GM23338 (cell line): ENCODE measurements around the gene RICTOR. TPM values are rescaled to one million over a fixed set of nuclear protein-coding genes. Genes with fewer than 3 reads are reported as not detected.

Experiments used
- ATAC-seq: fragments of 200-7000 bp; cut with Tn5 transposase; 3 replicates; pipeline ENCODE4 v1.9.1; 2020
- DNase-seq: peaks from one replicate; pipeline ENCODE4 v3.0.0-alpha.2; 2015; ENCODE audit warnings: low spot score
- H2AFZ ChIP-seq: fragments of 200-600 bp; sonication (generic); 2 replicates; pipeline ENCODE4 v1.8.0; 2016; ENCODE audit warnings: antibody characterized with exemption, mild to moderate bottlenecking, moderate library complexity
- H3F3A ChIP-seq: fragments of 200-600 bp; sonication (generic); replicated peaks from 2 replicates; pipeline ENCODE4 v1.8.0; 2017; ENCODE audit warnings: antibody characterized with exemption, mixed run types, low read depth
- H3K27ac ChIP-seq: fragments of 200-600 bp; sonication (generic); 2 replicates; pipeline ENCODE4 v1.6.1; 2016; ENCODE audit warnings: low read depth
- H3K27me3 ChIP-seq: fragments of 200-600 bp; sonication (generic); 2 replicates; pipeline ENCODE4 v1.8.0; 2016; ENCODE audit warnings: mild to moderate bottlenecking, mixed run types, moderate library complexity; ENCODE audit not compliant: insufficient read depth
- H3K36me3 ChIP-seq: fragments of 200-600 bp; sonication (generic); 2 replicates; pipeline ENCODE4 v1.8.0; 2016; ENCODE audit warnings: mild to moderate bottlenecking; ENCODE audit not compliant: insufficient read depth
- H3K4me1 ChIP-seq: fragments of 200-600 bp; sonication (generic); 2 replicates; pipeline ENCODE4 v1.8.0; 2016; ENCODE audit warnings: mild to moderate bottlenecking, moderate library complexity; ENCODE audit not compliant: insufficient read depth
- H3K4me2 ChIP-seq: fragments of 200-600 bp; sonication (generic); 2 replicates; pipeline ENCODE4 v1.7.1; 2017; ENCODE audit warnings: mixed run types
- H3K4me3 ChIP-seq: fragments of 200-600 bp; sonication (generic); 2 replicates; pipeline ENCODE4 v1.6.1; 2016; ENCODE audit warnings: mixed run types
- H3K79me2 ChIP-seq: fragments of 200-600 bp; sonication (generic); replicated peaks from 2 replicates; pipeline ENCODE4 v1.8.0; 2017; ENCODE audit warnings: mild to moderate bottlenecking; ENCODE audit not compliant: insufficient read depth
- H3K9me2 ChIP-seq: fragments of 200-600 bp; sonication (generic); 2 replicates; pipeline ENCODE4 v1.8.0; 2017; ENCODE audit not compliant: insufficient read depth
- H4K20me1 ChIP-seq: fragments of 200-600 bp; sonication (generic); replicated peaks from 2 replicates; pipeline ENCODE4 v1.8.0; 2017; ENCODE audit warnings: mild to moderate bottlenecking; ENCODE audit not compliant: insufficient read depth
- H3K27ac Mint-ChIP-seq: 2 replicates; pipeline ENCODE4 v1.8.0; 2020; ENCODE audit warnings: inconsistent platforms, mild to moderate bottlenecking, moderate library complexity, mixed read lengths
- H3K27me3 Mint-ChIP-seq: 3 replicates; pipeline ENCODE4 v1.8.0; 2022; ENCODE audit warnings: low read depth, mild to moderate bottlenecking, moderate library complexity, mixed read lengths, inconsistent platforms; ENCODE audit not compliant: insufficient read depth, poor library complexity
- H3K36me3 Mint-ChIP-seq: 3 replicates; pipeline ENCODE4 v1.8.0; 2021; ENCODE audit warnings: low read depth, mild to moderate bottlenecking, inconsistent platforms, moderate library complexity, mixed read lengths
- H3K4me1 Mint-ChIP-seq: 3 replicates; pipeline ENCODE4 v1.8.0; 2020; ENCODE audit warnings: mild to moderate bottlenecking, inconsistent platforms, mixed read lengths
- H3K4me3 Mint-ChIP-seq: 3 replicates; pipeline ENCODE4 v1.8.0; 2021; ENCODE audit warnings: moderate library complexity, mild to moderate bottlenecking, inconsistent platforms, mixed read lengths
- H3K9me3 Mint-ChIP-seq: 3 replicates; pipeline ENCODE4 v1.8.0; 2020; ENCODE audit warnings: moderate library complexity, mild to moderate bottlenecking, inconsistent platforms, mixed read lengths
- CREB1 ChIP-seq: fragments of 250-450 bp; sonication (Bioruptor Pico); IDR thresholded peaks from 2 replicates; pipeline ENCODE4 v1.5.0; 2020; ENCODE audit warnings: low read depth, mild to moderate bottlenecking, moderate library complexity
- ETS1 ChIP-seq: IDR thresholded peaks from 2 replicates; pipeline ENCODE4 v1.6.1; 2016; ENCODE audit warnings: antibody characterized with exemption
- EZH2 ChIP-seq: fragments of 200-600 bp; sonication (generic); IDR thresholded peaks from one replicate; pipeline ENCODE4 v1.8.0; 2017; ENCODE audit warnings: antibody characterized with exemption, mild to moderate bottlenecking, low read depth; ENCODE audit not compliant: unreplicated experiment
- EZH2phosphoT487 ChIP-seq: fragments of 200-600 bp; sonication (generic); IDR thresholded peaks from one replicate; pipeline ENCODE4 v1.8.1; 2018; ENCODE audit warnings: antibody characterized with exemption; ENCODE audit not compliant: unreplicated experiment
- JUNB ChIP-seq: IDR thresholded peaks from one replicate; pipeline ENCODE4 v1.6.1; 2016; ENCODE audit warnings: antibody characterized with exemption; ENCODE audit not compliant: unreplicated experiment
- NANOG ChIP-seq: IDR thresholded peaks from 2 replicates; pipeline ENCODE4 v1.6.1; 2016; ENCODE audit warnings: antibody characterized with exemption, borderline replicate concordance
- POLR2AphosphoS5 ChIP-seq: IDR thresholded peaks from 2 replicates; pipeline ENCODE4 v1.6.1; 2016; ENCODE audit warnings: antibody characterized with exemption, low read depth
- REST ChIP-seq: IDR thresholded peaks from one replicate; pipeline ENCODE4 v1.6.1; 2018; ENCODE audit warnings: antibody characterized with exemption; ENCODE audit not compliant: unreplicated experiment
- STAT1 ChIP-seq: IDR thresholded peaks from one replicate; pipeline ENCODE4 v1.6.1; 2016; ENCODE audit warnings: antibody characterized with exemption; ENCODE audit not compliant: unreplicated experiment
- ZNF114 ChIP-seq: fragments of 250-450 bp; sonication (Bioruptor Pico); IDR thresholded peaks from 2 replicates; pipeline ENCODE4 v1.5.0; 2020; ENCODE audit warnings: mild to moderate bottlenecking, moderate library complexity
- ZNF331 ChIP-seq: fragments of 250-450 bp; sonication (Bioruptor Pico); IDR thresholded peaks from 2 replicates; pipeline ENCODE4 v1.5.0; 2020; ENCODE audit warnings: low read depth, mild to moderate bottlenecking, moderate library complexity
- ZNF462 ChIP-seq: fragments of 250-450 bp; sonication (Bioruptor Pico); IDR thresholded peaks from 2 replicates; pipeline ENCODE4 v1.5.0; 2020; ENCODE audit warnings: mild to moderate bottlenecking, moderate library complexity
- polyA plus RNA-seq: library from polyadenylated mRNA; unstranded; fragments of >200 nt; fragmentation: Nextera tagmentation; extraction: Ambion mirVana; gene quantifications from 2 replicates; pipeline ENCODE4 v1.2.1, GENCODE V29; 2016
- total RNA-seq: library from RNA; depleted of rRNA; stranded (reverse); fragments of >200 nt; shearing (Covaris generic); gene quantifications from 2 replicates; pipeline ENCODE4 v1.2.3, GENCODE V29; 2014
- TF ChIP-seq, protein P1 (sequence below), 2 experiments: fragments of 200-600 bp in 1 of 2; sonication (generic) in 1 of 2; conservative IDR thresholded peaks; 2 replicates each; pipeline versions ENCODE4 v1.5.1 to v1.6.1; 2016 to 2017; ENCODE audit warnings: antibody characterized with exemption in 2 of 2, low read depth in 2 of 2, mild to moderate bottlenecking in 2 of 2, moderate library complexity in 1 of 2

RICTOR gene
- total and polyA plus RNA-seq, 2 experiments from 2014 or later, result 9.9 to 27.4 TPM

DNA sequence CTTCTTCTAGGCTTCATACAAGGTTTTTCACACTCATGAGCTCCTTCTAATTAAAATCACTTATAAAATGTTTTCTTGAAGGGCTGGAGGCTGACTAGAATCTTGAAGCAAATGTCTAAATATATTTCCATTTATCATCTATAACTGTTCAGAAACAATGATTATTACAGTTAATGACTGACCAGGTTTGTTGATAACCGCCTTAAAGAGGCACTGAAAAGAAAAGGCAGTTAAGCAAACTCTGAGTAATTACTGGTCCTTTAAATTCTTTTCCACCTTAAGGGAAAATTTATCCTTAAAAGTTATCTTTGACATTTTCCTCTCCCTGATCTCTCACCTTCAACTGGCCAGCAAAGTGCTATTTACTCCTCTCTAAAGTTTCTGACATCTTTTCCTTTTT, 43.2 kb downstream of the RICTOR start:
- Mint-ChIP-seq H3K27me3 (peaks cover 4% of the 10 kb centered on the region), H3K27ac (no peak overlapping the region), H3K9me3 (peaks cover 54% of the 10 kb centered on the region), H3K4me1 (peaks cover 4% of the 10 kb centered on the region), H3K4me3 (no peak overlapping the region), H3K36me3 (peaks cover 75% of the 10 kb centered on the region)
- ATAC-seq (no peak), DNase-seq (no peak)
- Histone ChIP-seq H3K79me2 (peaks cover 98% of the 10 kb centered on the region), H3K36me3 (peaks cover 14% of the 10 kb centered on the region; the same call in 1 of the 2 replicates), H3K27me3 (no peaks in the 10 kb centered on the region), H3K4me3 (no peak overlapping the region), H3K9me2 (no peaks in the 10 kb centered on the region), H4K20me1 (no peaks in the 10 kb centered on the region; the same call in 1 of the 2 replicates), H2AFZ (no peak overlapping the region), H3K4me2 (no peak overlapping the region), H3K27ac (peak overlapping the region; percentile 6; the same call in 1 of the 2 replicates), H3F3A (no peaks in the 10 kb centered on the region), H3K4me1 (peaks cover 9% of the 10 kb centered on the region; the same call in 1 of the 2 replicates)
- TF ChIP-seq, protein P1, sequence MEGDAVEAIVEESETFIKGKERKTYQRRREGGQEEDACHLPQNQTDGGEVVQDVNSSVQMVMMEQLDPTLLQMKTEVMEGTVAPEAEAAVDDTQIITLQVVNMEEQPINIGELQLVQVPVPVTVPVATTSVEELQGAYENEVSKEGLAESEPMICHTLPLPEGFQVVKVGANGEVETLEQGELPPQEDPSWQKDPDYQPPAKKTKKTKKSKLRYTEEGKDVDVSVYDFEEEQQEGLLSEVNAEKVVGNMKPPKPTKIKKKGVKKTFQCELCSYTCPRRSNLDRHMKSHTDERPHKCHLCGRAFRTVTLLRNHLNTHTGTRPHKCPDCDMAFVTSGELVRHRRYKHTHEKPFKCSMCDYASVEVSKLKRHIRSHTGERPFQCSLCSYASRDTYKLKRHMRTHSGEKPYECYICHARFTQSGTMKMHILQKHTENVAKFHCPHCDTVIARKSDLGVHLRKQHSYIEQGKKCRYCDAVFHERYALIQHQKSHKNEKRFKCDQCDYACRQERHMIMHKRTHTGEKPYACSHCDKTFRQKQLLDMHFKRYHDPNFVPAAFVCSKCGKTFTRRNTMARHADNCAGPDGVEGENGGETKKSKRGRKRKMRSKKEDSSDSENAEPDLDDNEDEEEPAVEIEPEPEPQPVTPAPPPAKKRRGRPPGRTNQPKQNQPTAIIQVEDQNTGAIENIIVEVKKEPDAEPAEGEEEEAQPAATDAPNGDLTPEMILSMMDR (conservative IDR thresholded peaks at IDR 0.05; ENCODE audit: low read depth in 2 of 2), result no peak
- TF ChIP-seq EZH2phosphoT487 (no peak), POLR2AphosphoS5 (no peak), ZNF462 (CRISPR knock-in tag) (no peak), STAT1 (no peak), ETS1 (no peak), EZH2 (no peak), ZNF331 (CRISPR knock-in tag) (no peak), JUNB (no peak), ZNF114 (CRISPR knock-in tag) (no peak), CREB1 (no peak), NANOG (no peak), REST (no peak)
